DND-41 (cell line): ENCODE measurements around the gene GMEB2.
A peak's percentile ranks its signal among the peaks of the same experiment; 100 is the strongest.

Experiments
- ATAC-seq: fragments of 200-7000 bp; cut with Tn5 transposase; 3 replicates; pipeline ENCODE4 v1.9.1; 2021; ENCODE audit warnings: low read depth; ENCODE audit not compliant: insufficient read depth
- DNase-seq: peaks from one replicate; pipeline ENCODE4 v3.0.0-alpha.2; 2020
- H2AFZ ChIP-seq: 2 replicates; pipeline ENCODE4 v1.6.0; 2012; ENCODE audit warnings: low read depth, low read length
- H3K27ac ChIP-seq: 2 replicates; pipeline ENCODE4 v1.5.1; 2012; ENCODE audit warnings: low read length, inconsistent platforms
- H3K27me3 ChIP-seq: fragments of 200-600 bp; sonication (generic); 2 replicates; pipeline ENCODE4 v1.6.0; 2012; ENCODE audit warnings: low read length, mild to moderate bottlenecking, inconsistent platforms; ENCODE audit not compliant: insufficient read depth, poor library complexity
- H3K36me3 ChIP-seq: 2 replicates; pipeline ENCODE4 v1.5.1; 2012; ENCODE audit warnings: low read length, inconsistent platforms; ENCODE audit not compliant: insufficient read depth
- H3K4me1 ChIP-seq: 2 replicates; pipeline ENCODE4 v1.5.1; 2012; ENCODE audit warnings: mild to moderate bottlenecking, low read length; ENCODE audit not compliant: insufficient read depth
- H3K4me2 ChIP-seq: 2 replicates; pipeline ENCODE4 v1.6.0; 2012; ENCODE audit warnings: mild to moderate bottlenecking, moderate library complexity, low read length, inconsistent platforms; ENCODE audit not compliant: insufficient read depth
- H3K4me3 ChIP-seq, 2 experiments: fragments of 200-600 bp in 1 of 2; shearing (Covaris generic) in 1 of 2; 2 replicates each; pipeline ENCODE4 v1.5.1; 2012 to 2016; ENCODE audit warnings: inconsistent platforms in 2 of 2, low read length in 2 of 2, mild to moderate bottlenecking in 2 of 2, low read depth in 1 of 2, moderate library complexity in 1 of 2
- H3K79me2 ChIP-seq: 2 replicates; pipeline ENCODE4 v1.6.0; 2012; ENCODE audit warnings: low read length, inconsistent platforms; ENCODE audit not compliant: insufficient read depth
- H3K9ac ChIP-seq: 2 replicates; pipeline ENCODE4 v1.6.0; 2012; ENCODE audit warnings: low read depth, mild to moderate bottlenecking, inconsistent platforms, low read length, moderate library complexity
- H3K9me3 ChIP-seq: 2 replicates; pipeline ENCODE4 v1.5.1; 2012; ENCODE audit warnings: low read length, moderate library complexity, mild to moderate bottlenecking, inconsistent platforms; ENCODE audit not compliant: insufficient read depth, severe bottlenecking
- H4K20me1 ChIP-seq: 2 replicates; pipeline ENCODE4 v1.6.0; 2012; ENCODE audit warnings: low read length; ENCODE audit not compliant: insufficient read depth
- CTCF ChIP-seq: IDR thresholded peaks from 2 replicates; pipeline ENCODE4 v1.5.1; 2012; ENCODE audit warnings: borderline replicate concordance, low read length, moderate library complexity, mild to moderate bottlenecking; ENCODE audit not compliant: poor library complexity, severe bottlenecking; ENCODE audit errors: extremely low read depth
- EZH2 ChIP-seq: IDR thresholded peaks from 3 replicates; pipeline ENCODE4 v1.6.1; 2012; ENCODE audit warnings: borderline replicate concordance, low read depth, mild to moderate bottlenecking, moderate library complexity, low read length, inconsistent platforms; ENCODE audit not compliant: severe bottlenecking

The GMEB2 gene

GRCh38 chr20:63624486-63624885 is 2.4 kb downstream of the GMEB2 start:
- ATAC-seq (no peak), DNase-seq (peak; percentile 29)
- H4K20me1 ChIP-seq = peaks cover 25% of the 10 kb centered on the region
- H3K9ac ChIP-seq = 0 out of 2 replicates have a peak overlapping the region, but pooled peaks have one; percentile 12
- TF ChIP-seq EZH2 = no peak
- TF ChIP-seq CTCF = peak; percentile 49
- no peak overlapping the region for H2AFZ ChIP-seq
- H3K4me1 ChIP-seq = peaks cover 41% of the 10 kb centered on the region
- H3K36me3 ChIP-seq = peaks cover 32% of the 10 kb centered on the region
- H3K27ac ChIP-seq = no peak overlapping the region
- H3K79me2 ChIP-seq = peaks cover 89% of the 10 kb centered on the region
- H3K27me3 ChIP-seq = no peaks in the 10 kb centered on the region
- H3K4me3 ChIP-seq = no peak overlapping the region
- H3K4me2 ChIP-seq = peak overlapping the region; percentile 98; the same call in 1 of the 2 replicates
- no peaks in the 10 kb centered on the region for H3K9me3 ChIP-seq

GRCh38 chr20:63622732-63623131 is 4.2 kb downstream of the GMEB2 start:
- no peak for TF ChIP-seq EZH2
- TF ChIP-seq CTCF = no peak
- peaks cover 42% of the 10 kb centered on the region for H4K20me1 ChIP-seq
- H3K27ac ChIP-seq = peak overlapping the region; percentile 53; the same call in 1 of the 2 replicates
- H3K79me2 ChIP-seq = peaks cover 94% of the 10 kb centered on the region
- H3K36me3 ChIP-seq = peaks cover 50% of the 10 kb centered on the region
- H3K9ac ChIP-seq = peak overlapping the region; percentile 3; the same call in 1 of the 2 replicates
- H3K27me3 ChIP-seq = no peaks in the 10 kb centered on the region
- H3K9me3 ChIP-seq = no peaks in the 10 kb centered on the region
- H3K4me2 ChIP-seq = peak overlapping the region; percentile 30
- no peak for DNase-seq
- no peak for ATAC-seq
- no peak overlapping the region for H2AFZ ChIP-seq
- H3K4me3 ChIP-seq = no peak overlapping the region
- H3K4me1 ChIP-seq = peaks cover 27% of the 10 kb centered on the region

GRCh38 chr20:63622096-63622495 is 4.8 kb downstream of the GMEB2 start:
- no peak for ATAC-seq

More at GRCh38 chr20:63622096-63622495, 4.8 kb downstream of the GMEB2 start:
- peaks cover 94% of the 10 kb centered on the region for H3K79me2 ChIP-seq
- no peaks in the 10 kb centered on the region for H3K9me3 ChIP-seq
- no peak overlapping the region for H3K4me2 ChIP-seq
- peaks cover 56% of the 10 kb centered on the region for H3K36me3 ChIP-seq
- no peak overlapping the region for H2AFZ ChIP-seq
- no peak for DNase-seq
- no peaks in the 10 kb centered on the region for H3K27me3 ChIP-seq
- H4K20me1 ChIP-seq = peaks cover 49% of the 10 kb centered on the region
- TF ChIP-seq EZH2 = no peak
- TF ChIP-seq CTCF = no peak
- H3K4me3 ChIP-seq = no peak overlapping the region
- H3K27ac ChIP-seq = peak overlapping the region; percentile 53
- H3K9ac ChIP-seq = peak overlapping the region; percentile 3; the same call in 1 of the 2 replicates
- H3K4me1 ChIP-seq = peaks cover 27% of the 10 kb centered on the region
